ENCODE measurements around the gene PNMT.

GRCh38 chr17:39701012-39701783 is 32.9 kb downstream of the PNMT start:
- TF ChIP-seq CTCF (IDR thresholded peaks at IDR 0.05 in 8 of 11, conservative IDR thresholded peaks at IDR 0.05 in 3 of 11): no peak
- no peak for TF ChIP-seq POLR2AphosphoS5 (IDR thresholded peaks at IDR 0.05)

All from spleen (tissue), 7 donors.